KOPT-K1 (cell line): ENCODE data around the gene PUM1.
"Not testable (repeated sequence)": the region's sequence is repeated elsewhere in the genome, so short reads cannot be mapped to it uniquely, and the experiment has no call there.

ENCODE experiments used
- H3K27ac ChIP-seq: fragments of 200-600 bp; sonication (generic); 2 replicates; pipeline ENCODE4 v1.5.1; 2016; ENCODE audit warnings: antibody characterized with exemption, mild to moderate bottlenecking, low read depth, low read length; ENCODE audit not compliant: poor library complexity, severe bottlenecking
- H3K36me3 ChIP-seq: fragments of 200-600 bp; sonication (generic); 2 replicates; pipeline ENCODE4 v1.5.1; 2017; ENCODE audit warnings: antibody characterized with exemption, mild to moderate bottlenecking, low read length, moderate library complexity; ENCODE audit not compliant: insufficient read depth
- H3K9me3 ChIP-seq: fragments of 200-600 bp; sonication (generic); 2 replicates; pipeline ENCODE4 v1.5.1; 2017; ENCODE audit warnings: antibody characterized with exemption, low read length, mild to moderate bottlenecking; ENCODE audit not compliant: insufficient read depth, poor library complexity, severe bottlenecking

The PUM1 gene

DNA sequence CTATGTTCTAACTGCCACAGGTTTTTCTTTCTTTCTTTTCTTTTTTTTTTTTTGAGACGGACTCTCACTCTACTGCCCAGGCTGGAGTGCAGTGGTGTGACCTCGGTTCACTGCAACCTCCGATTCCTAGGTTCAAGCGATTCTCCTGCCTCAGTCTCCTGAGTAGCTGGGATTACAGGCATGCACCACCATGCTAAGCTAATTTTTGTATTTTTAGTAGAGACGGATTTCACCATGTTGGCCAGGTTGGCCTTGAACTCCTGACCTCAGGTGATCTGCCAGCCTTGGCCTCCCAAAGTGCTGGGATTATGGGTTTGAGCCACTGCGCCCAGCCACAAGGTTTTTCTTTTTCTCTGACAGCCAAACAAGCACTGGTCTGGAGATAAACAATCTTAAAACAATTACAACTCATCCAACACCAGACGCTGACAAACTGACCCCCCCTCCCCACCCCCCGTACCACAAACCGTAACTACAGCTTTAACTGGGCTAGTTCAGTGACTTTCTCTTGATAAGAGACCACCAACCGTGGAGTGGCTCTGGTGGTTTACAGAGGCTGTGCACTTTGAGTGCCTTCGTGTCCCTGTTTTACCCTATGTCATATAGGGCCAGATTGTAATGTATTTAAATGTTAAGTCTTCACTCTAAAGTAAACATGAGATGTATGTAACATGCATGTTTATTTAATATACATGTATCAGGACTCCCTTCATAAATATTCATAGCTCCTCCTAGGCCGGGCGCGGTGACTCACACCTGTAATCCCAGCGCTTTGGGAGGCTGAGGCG, 19.5 kb upstream of the PUM1 start:
- no peaks in the 10 kb centered on the region for H3K9me3 ChIP-seq

DNA sequence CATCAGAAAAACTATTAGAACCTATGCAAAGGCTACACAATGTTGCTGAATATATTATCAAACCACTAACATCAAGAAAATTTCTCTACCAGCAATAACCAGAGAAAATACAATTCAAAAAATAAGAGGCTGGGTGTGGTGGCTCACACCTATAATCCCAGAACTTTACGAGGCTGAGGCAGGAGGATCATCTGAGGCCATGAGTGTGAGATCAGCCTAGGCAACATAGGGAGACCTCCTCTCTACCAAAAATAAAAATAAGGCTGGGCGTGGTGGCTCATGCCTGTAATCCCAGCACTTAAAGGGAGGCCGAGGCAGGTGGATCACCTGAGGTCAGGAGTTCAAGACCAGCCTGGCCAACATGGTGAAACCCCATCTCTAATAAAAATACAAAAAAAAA, 16.9 kb upstream of the PUM1 start:
- Histone ChIP-seq H3K9me3 (no peaks in the 10 kb centered on the region), H3K27ac (no peak overlapping the region), H3K36me3 (no peaks in the 10 kb centered on the region)

More for the DNA sequence above, 19.5 kb upstream of the PUM1 start:
- no peaks in the 10 kb centered on the region for H3K36me3 ChIP-seq
- no peak overlapping the region for H3K27ac ChIP-seq

DNA sequence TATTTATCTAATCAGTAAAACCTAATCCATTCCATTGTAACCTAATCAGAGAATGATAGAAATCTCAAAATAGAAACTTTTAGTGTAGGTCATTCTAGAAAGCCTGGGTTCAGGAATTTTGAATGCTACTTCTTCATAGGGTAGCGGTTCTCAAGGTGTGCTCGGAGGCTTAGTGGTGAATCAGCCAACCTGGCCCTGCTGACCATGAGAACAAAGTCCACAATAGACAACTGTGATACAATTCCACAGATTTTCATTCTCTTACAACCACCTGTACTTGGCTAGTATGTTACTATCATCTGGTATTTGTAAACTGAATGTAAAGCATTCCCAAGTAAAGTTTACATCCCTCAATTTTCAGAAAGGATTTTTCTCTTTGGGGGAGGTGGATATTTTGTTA, 7.5 kb upstream of the PUM1 start:
- H3K27ac ChIP-seq: no peak overlapping the region
- H3K9me3 ChIP-seq: no peaks in the 10 kb centered on the region
- H3K36me3 ChIP-seq: no peaks in the 10 kb centered on the region

DNA sequence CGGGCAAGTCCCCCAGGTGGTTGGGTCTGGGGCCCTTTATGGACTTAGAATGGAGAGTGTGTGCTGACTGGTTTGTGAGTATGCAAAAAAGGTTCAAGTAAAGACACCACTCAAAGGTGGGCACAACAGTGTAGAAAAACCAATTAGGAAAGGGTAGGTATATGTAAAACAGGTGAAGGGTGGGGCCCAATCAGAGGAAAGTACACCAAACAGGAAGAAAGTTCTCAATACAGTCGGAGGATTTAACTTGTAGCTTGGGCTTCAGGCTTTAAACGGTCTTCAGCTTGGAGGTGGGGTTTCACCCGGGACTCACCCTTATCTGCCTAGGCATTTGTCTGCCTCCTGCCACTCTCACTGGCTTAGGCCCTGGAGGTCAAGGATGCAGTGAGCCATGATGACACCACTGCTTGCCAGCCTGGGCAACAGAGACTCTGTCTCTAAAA, 6.8 kb upstream of the PUM1 start:
- H3K36me3 ChIP-seq: no peaks in the 10 kb centered on the region
- H3K27ac ChIP-seq: no peak overlapping the region
- no peaks in the 10 kb centered on the region for H3K9me3 ChIP-seq

DNA sequence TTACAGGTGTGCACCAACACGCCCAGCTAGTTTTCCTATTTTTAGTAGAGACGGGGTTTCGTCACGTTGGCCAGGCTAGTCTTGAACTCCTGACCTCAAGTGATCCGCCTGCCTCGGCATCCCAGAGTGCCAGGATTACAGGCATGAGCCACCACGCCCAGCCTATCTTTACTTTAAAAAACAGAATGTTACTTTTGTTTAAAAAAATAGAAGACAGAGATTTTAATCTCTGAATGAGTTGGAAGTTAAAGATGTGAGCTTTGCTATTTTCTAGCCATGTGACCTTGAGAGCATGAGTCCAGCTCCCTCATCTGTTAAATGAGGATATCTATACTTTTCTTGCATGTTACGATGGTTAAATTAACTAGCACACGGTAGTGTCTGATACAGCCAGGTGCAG, 3.9 kb upstream of the PUM1 start:
- Histone ChIP-seq H3K27ac (no peak overlapping the region), H3K36me3 (no peaks in the 10 kb centered on the region), H3K9me3 (no peaks in the 10 kb centered on the region)

- H3K36me3 ChIP-seq: peaks cover 22% of the 10 kb centered on the region
- peak overlapping the region; percentile 84 for H3K27ac ChIP-seq
- H3K9me3 ChIP-seq: no peaks in the 10 kb centered on the region
Observed at GRCh38 chr1:31064718-31065309, 703 bp downstream of the PUM1 start.

- Histone ChIP-seq H3K27ac (peak overlapping the region; percentile 84), H3K36me3 (peaks cover 28% of the 10 kb centered on the region), H3K9me3 (no peaks in the 10 kb centered on the region)
Observed at GRCh38 chr1:31064111-31064717, 1.3 kb downstream of the PUM1 start.

DNA sequence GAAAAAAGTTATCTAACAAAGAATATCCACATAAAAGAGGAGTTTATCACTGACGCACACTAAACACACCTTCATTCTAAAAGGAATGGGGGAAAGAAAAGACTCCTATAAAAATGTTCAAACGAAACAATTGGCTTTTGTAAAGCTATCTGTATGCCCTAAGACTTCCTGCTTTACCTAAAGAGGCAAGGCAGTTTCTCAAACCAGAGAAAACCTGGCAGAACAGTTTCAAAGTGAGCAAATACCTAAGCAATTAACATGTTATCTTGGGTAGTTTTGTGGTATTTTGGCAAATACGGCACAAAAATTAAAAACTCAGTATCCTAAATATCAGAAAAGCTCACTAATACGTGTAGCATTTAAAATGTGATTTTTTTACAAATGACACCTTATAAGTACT, 1.9 kb downstream of the PUM1 start:
- Histone ChIP-seq H3K36me3 (peaks cover 34% of the 10 kb centered on the region), H3K9me3 (no peaks in the 10 kb centered on the region), H3K27ac (peak overlapping the region; percentile 84)

- Histone ChIP-seq H3K36me3 (peaks cover 41% of the 10 kb centered on the region), H3K9me3 (no peaks in the 10 kb centered on the region), H3K27ac (no peak overlapping the region)
Observed at GRCh38 chr1:31062867-31063380, 2.6 kb downstream of the PUM1 start.

DNA sequence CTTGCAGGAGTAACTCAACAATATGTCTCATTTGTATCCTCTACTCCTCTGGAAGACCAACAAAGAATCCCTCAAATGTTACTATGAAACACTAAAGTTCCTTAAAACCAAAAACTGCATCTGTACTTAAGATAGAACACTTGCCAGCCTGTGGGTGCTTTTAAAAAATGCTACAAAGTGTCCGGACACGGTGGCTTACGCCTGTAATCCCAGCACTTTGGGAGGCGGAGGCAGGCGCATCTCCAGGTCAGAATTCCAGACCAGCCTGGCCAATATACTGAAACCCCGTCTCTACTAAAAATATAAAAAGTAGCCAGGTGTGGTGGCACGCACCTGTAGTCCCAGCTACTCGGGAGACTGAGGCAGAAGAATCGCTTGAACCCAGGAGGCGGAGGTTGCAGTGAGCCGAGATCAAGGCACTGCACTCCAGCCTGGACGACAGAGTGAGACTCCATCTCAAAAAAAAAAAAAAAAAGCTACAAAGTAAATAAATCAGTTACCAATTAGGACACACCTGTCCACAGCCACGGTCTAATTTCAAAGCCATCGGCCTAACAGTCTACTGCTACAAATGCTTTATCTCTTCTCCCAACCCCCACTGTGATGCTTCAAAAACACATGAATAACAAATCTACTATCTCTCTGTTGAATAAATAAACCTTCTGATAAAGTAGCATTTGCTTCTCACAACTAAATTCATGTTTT, 3.2 kb downstream of the PUM1 start:
- H3K36me3 ChIP-seq: peaks cover 47% of the 10 kb centered on the region
- not testable (repeated sequence) for H3K27ac ChIP-seq, H3K9me3 ChIP-seq

- H3K36me3 ChIP-seq: peaks cover 90% of the 10 kb centered on the region
- no peak overlapping the region for H3K27ac ChIP-seq
- no peaks in the 10 kb centered on the region for H3K9me3 ChIP-seq
Observed at GRCh38 chr1:31058012-31058411, 7.5 kb downstream of the PUM1 start.

DNA sequence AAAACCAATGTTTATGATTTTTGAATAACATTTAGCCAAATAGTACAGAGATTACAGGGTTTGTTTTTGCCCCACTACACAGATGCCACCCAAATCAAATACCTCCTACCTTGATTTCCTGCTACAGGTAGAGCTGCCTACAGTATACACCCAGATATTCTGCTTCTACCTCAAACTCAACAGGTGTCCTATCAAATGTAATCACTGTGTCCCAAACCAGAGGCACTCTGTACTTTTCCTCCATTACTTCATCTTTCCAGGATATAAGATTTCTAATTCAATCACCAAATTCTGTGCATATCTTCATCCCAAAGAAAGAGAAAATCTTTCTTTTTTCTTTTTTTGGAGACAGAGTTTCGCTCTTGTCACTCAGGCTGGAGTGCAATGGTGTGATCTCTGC, 9.6 kb downstream of the PUM1 start:
- H3K27ac ChIP-seq: no peak overlapping the region
- no peaks in the 10 kb centered on the region for H3K9me3 ChIP-seq
- peaks cover 94% of the 10 kb centered on the region for H3K36me3 ChIP-seq

- Histone ChIP-seq H3K9me3 (no peaks in the 10 kb centered on the region), H3K36me3 (peaks cover 97% of the 10 kb centered on the region), H3K27ac (no peak overlapping the region)
Observed at GRCh38 chr1:31055501-31055900, 10.0 kb downstream of the PUM1 start.

- H3K27ac ChIP-seq: no peak overlapping the region
- peaks cover 97% of the 10 kb centered on the region for H3K36me3 ChIP-seq
- H3K9me3 ChIP-seq: no peaks in the 10 kb centered on the region
Observed at GRCh38 chr1:31054958-31055481, 10.5 kb downstream of the PUM1 start.

DNA sequence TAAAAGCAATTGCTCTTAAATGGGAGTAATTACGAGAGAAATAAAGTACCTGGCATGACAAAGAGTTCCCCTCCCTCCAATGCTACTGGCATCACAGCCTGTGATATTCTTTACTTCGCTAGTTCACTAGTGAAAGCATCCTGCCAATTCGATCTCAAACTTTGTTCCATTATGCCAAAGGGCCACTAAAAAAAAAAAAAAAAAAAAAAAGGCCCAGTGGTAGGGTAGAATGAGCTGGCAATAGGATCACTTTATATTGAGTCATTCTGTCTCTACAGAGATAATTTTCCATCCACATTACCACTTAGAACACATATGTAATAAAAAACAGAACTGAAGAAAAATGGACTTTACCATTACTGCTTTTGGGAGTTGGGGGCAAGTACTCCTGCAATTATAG, 11.2 kb downstream of the PUM1 start:
- peaks cover 95% of the 10 kb centered on the region for H3K36me3 ChIP-seq
- no peak overlapping the region for H3K27ac ChIP-seq
- H3K9me3 ChIP-seq: no peaks in the 10 kb centered on the region
